Measurements from ENCODE around the gene MDM1. TPM values are rescaled to one million over a fixed set of nuclear protein-coding genes. Genes with fewer than 3 reads are reported as not detected.

Gene MDM1
- total and polyA plus RNA-seq, 8 donors = 3.9 to 41.4 (median 12.0) TPM

- no peaks in the 10 kb centered on the region for H3K9me3 ChIP-seq
- no peak overlapping the region for H3K4me3 ChIP-seq
- intact Hi-C loops (cut with DNase I; ENCODE audit: low total_unique reads) = no loop called here
- H3K36me3 ChIP-seq = no peaks in the 10 kb centered on the region
- DNase-seq = no peak
- TF ChIP-seq EP300 (IDR thresholded peaks at IDR 0.05) (no peak), POLR2AphosphoS5 (IDR thresholded peaks at IDR 0.05) (no peak)
- no peaks in the 10 kb centered on the region for H3K27me3 ChIP-seq
- H3K4me1 ChIP-seq = no peaks in the 10 kb centered on the region
- 79 to 88% (median 84%) methylated on average over 3 of the region's 3 CpGs for WGBS, 5 donors
- no peak overlapping the region for H3K27ac ChIP-seq
Measured at GRCh38 chr12:68285541-68285940, 46.6 kb downstream of the MDM1 start.

DNA sequence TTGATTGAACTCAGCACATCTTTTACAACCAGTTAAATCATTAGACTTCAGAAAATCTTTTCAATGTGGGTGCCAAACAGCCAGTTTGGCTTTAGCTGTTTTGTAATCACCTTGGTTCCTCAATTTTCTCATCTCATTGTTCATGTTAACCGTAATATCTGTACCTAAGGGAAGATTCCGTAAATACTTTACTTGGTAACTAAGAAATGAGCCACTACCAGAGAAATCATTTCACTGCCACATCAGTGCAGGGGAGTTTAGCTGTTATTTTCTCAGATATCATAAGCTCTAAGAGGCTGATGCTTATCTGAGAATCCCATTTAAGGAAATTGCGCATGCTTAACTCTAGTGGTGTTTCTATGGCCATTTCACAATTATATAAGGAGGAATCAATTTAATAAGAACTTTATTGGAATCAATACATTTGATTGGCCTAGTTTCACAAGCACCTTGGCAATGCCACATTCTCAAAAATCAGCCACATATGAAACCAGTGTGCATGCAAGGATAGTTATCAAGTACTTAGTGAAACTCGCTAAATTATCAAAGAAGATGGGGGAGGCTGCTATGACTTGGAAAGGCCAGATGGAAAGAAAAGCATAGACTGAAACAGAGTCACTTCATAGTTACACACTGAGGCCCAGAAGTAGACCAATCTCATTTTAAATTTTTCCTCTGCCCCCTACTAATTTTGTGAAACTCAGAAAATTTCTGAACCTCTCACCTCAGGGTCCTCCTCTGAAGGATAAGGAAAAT is 50.7 kb downstream of the MDM1 start:
- no peaks in the 10 kb centered on the region for H3K27me3 ChIP-seq
- H3K4me1 ChIP-seq = peaks cover 0 to 6% (median 0%) of the 10 kb centered on the region in 4 donors
- H3K36me3 ChIP-seq = no peaks in the 10 kb centered on the region
- TF ChIP-seq EP300 (IDR thresholded peaks at IDR 0.05) (no peak), POLR2A (IDR thresholded peaks at IDR 0.05) (no peak), POLR2AphosphoS5 (IDR thresholded peaks at IDR 0.05) (no peak)
- TF ChIP-seq, protein P1, sequence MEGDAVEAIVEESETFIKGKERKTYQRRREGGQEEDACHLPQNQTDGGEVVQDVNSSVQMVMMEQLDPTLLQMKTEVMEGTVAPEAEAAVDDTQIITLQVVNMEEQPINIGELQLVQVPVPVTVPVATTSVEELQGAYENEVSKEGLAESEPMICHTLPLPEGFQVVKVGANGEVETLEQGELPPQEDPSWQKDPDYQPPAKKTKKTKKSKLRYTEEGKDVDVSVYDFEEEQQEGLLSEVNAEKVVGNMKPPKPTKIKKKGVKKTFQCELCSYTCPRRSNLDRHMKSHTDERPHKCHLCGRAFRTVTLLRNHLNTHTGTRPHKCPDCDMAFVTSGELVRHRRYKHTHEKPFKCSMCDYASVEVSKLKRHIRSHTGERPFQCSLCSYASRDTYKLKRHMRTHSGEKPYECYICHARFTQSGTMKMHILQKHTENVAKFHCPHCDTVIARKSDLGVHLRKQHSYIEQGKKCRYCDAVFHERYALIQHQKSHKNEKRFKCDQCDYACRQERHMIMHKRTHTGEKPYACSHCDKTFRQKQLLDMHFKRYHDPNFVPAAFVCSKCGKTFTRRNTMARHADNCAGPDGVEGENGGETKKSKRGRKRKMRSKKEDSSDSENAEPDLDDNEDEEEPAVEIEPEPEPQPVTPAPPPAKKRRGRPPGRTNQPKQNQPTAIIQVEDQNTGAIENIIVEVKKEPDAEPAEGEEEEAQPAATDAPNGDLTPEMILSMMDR (IDR thresholded peaks at IDR 0.05) = no peak
- intact Hi-C loops (cut with DNase I; ENCODE audit: low total_unique reads) = no loop called here
- DNase-seq = no peak
- no peak overlapping the region for H3K4me3 ChIP-seq
- 89 to 97% (median 93%) methylated on average over 4 of the region's 4 CpGs for WGBS, 5 donors
- no peaks in the 10 kb centered on the region for H3K9me3 ChIP-seq
- no peak overlapping the region for H3K27ac ChIP-seq

DNA sequence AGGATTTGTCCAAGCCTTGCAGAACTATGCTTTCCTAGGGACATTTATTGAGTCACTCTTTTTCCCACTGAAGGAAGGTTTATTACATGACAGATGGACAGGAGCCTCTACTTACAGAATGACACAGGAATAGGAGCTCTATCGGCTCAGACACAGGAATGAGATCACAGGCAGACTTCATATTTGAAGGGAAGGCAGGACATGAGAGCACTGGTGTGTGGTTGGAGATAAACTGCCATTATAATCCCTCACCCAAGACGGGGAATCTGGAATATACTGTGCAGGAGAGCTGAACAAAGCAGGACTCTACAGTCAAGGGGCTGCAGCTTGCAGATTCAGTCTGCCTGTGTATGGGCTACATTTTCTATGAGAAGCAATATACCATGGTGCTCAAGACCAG is 51.9 kb downstream of the MDM1 start:
- Histone ChIP-seq H3K9me3 (no peaks in the 10 kb centered on the region), H3K27me3 (no peaks in the 10 kb centered on the region), H3K4me3 (no peak overlapping the region), H3K27ac (no peak overlapping the region), H3K36me3 (no peaks in the 10 kb centered on the region), H3K4me1 (peaks cover 0 to 6% (median 0%) of the 10 kb centered on the region in 4 donors)
- 83 to 92% (median 90%) methylated on average over 2 of the region's 2 CpGs for WGBS, 5 donors
- TF ChIP-seq POLR2AphosphoS5 (IDR thresholded peaks at IDR 0.05) = no peak
- TF ChIP-seq POLR2A (IDR thresholded peaks at IDR 0.05) = no peak
- no peak for TF ChIP-seq EP300 (IDR thresholded peaks at IDR 0.05)
- TF ChIP-seq, protein P1 (IDR thresholded peaks at IDR 0.05) = no peak
- DNase-seq = no peak
- intact Hi-C loops (cut with DNase I; ENCODE audit: low total_unique reads) = no loop called here

- Histone ChIP-seq H3K36me3 (no peaks in the 10 kb centered on the region), H3K27ac (no peak overlapping the region), H3K27me3 (no peaks in the 10 kb centered on the region), H3K4me3 (no peak overlapping the region), H3K9me3 (no peaks in the 10 kb centered on the region), H3K4me1 (peaks cover 0 to 6% (median 0%) of the 10 kb centered on the region in 4 donors)
- intact Hi-C loops (cut with DNase I; ENCODE audit: low total_unique reads) = no loop called here
- TF ChIP-seq, protein P1 (IDR thresholded peaks at IDR 0.05) = no peak
- no peak for TF ChIP-seq POLR2A (IDR thresholded peaks at IDR 0.05)
- TF ChIP-seq EP300 (IDR thresholded peaks at IDR 0.05) = no peak
- TF ChIP-seq POLR2AphosphoS5 (IDR thresholded peaks at IDR 0.05) = no peak
- 40 to 64% (median 51%) methylated on average over 5 of the region's 5 CpGs for WGBS, 5 donors
- peak in 1 of 2 donors; percentile 53 for DNase-seq
Measured at GRCh38 chr12:68279227-68280054, 52.7 kb downstream of the MDM1 start.

All from stomach (tissue), 9 donors.